Measurements from ENCODE around the gene CTNNB1.

Gene CTNNB1

DNA sequence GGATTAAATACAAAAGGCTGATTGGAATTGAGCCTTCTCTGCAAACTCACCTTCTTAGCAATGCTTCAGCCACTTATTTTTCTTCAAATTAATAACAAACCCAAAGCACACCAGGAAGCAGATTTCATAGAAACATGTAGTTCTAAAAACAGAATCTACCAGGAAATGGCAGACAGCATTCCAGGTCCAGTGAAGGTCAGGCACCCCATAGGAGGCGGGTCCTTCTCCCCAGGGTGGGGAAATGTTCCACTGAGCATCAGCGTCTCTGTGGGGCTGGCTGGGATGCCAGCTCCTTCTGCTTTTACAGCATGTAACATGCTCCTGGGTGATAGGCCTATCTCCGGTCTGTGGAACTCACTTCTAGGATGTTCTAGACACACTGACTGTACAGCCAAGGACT, 49.2 kb downstream of the CTNNB1 start:
- TF ChIP-seq FOXP2 (optimal IDR thresholded peaks at IDR 0.05; ENCODE audit: borderline replicate concordance, extremely low read depth, extremely low read length, insufficient read depth) = no peak
- no peak for TF ChIP-seq POLR2AphosphoS5 (IDR thresholded peaks at IDR 0.05; ENCODE audit: low read depth, low read length)
- TF ChIP-seq TAF1 (IDR thresholded peaks at IDR 0.05; ENCODE audit: borderline replicate concordance, insufficient read depth, low read length) = no peak
- no peak for TF ChIP-seq SIN3A (IDR thresholded peaks at IDR 0.05; ENCODE audit: borderline replicate concordance, insufficient read depth, low read length)
- TF ChIP-seq, protein P1, sequence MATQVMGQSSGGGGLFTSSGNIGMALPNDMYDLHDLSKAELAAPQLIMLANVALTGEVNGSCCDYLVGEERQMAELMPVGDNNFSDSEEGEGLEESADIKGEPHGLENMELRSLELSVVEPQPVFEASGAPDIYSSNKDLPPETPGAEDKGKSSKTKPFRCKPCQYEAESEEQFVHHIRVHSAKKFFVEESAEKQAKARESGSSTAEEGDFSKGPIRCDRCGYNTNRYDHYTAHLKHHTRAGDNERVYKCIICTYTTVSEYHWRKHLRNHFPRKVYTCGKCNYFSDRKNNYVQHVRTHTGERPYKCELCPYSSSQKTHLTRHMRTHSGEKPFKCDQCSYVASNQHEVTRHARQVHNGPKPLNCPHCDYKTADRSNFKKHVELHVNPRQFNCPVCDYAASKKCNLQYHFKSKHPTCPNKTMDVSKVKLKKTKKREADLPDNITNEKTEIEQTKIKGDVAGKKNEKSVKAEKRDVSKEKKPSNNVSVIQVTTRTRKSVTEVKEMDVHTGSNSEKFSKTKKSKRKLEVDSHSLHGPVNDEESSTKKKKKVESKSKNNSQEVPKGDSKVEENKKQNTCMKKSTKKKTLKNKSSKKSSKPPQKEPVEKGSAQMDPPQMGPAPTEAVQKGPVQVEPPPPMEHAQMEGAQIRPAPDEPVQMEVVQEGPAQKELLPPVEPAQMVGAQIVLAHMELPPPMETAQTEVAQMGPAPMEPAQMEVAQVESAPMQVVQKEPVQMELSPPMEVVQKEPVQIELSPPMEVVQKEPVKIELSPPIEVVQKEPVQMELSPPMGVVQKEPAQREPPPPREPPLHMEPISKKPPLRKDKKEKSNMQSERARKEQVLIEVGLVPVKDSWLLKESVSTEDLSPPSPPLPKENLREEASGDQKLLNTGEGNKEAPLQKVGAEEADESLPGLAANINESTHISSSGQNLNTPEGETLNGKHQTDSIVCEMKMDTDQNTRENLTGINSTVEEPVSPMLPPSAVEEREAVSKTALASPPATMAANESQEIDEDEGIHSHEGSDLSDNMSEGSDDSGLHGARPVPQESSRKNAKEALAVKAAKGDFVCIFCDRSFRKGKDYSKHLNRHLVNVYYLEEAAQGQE (IDR thresholded peaks at IDR 0.05; ENCODE audit: insufficient read depth in 1 of 2, low read depth in 2 of 2, low read length in 2 of 2) = no peak

DNA sequence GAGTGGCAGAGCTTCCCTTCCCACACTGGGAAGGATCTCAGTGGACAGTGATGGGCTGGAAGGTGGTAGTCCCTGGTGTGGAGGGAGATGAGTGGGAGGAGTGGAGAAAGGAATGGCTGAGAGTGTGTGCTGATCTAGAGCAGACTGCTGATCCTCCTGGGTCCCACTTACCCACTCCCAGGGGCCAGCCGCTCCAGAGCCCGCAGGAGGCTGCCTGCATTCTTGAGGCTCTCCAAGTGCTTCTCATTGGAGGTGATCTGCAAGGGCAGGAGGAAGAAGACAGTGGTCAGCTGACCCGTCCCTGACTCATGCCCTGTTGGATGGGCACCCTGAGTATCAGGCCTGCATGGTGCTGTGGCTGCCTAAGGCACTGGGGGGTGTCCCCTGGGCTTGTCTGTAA, 50.0 kb downstream of the CTNNB1 start:
- no peak for TF ChIP-seq POLR2AphosphoS5 (IDR thresholded peaks at IDR 0.05; ENCODE audit: low read depth, low read length)
- TF ChIP-seq SIN3A (IDR thresholded peaks at IDR 0.05; ENCODE audit: borderline replicate concordance, insufficient read depth, low read length) = no peak

DNA sequence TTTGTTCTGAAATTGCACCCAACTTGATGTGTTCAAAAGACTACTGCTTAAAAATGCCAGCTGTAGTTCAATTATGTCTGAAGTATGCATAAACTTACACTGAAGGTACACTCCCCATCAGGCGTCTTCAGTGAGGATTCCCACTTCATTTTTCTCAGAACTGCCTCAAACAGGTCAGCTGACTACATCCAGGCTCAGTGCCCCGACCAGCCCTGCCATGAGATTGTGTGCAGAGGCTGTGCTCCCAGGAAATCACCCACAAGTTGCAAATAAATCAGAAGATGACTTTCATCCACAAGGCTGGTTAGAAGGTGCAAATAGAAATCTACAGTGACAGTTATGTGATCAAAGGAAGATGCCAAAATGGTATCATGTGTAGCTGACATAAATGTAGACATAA, 51.5 kb downstream of the CTNNB1 start:
- no peak for TF ChIP-seq FOXP2 (optimal IDR thresholded peaks at IDR 0.05; ENCODE audit: borderline replicate concordance, extremely low read depth, extremely low read length, insufficient read depth)
- no peak for TF ChIP-seq SIN3A (IDR thresholded peaks at IDR 0.05; ENCODE audit: borderline replicate concordance, insufficient read depth, low read length)
- TF ChIP-seq, protein P1 (IDR thresholded peaks at IDR 0.05; ENCODE audit: insufficient read depth in 1 of 2, low read depth in 2 of 2, low read length in 2 of 2) = no peak
- no peak for TF ChIP-seq POLR2AphosphoS5 (IDR thresholded peaks at IDR 0.05; ENCODE audit: low read depth, low read length)
- TF ChIP-seq TAF1 (IDR thresholded peaks at IDR 0.05; ENCODE audit: borderline replicate concordance, insufficient read depth, low read length) = no peak

DNA sequence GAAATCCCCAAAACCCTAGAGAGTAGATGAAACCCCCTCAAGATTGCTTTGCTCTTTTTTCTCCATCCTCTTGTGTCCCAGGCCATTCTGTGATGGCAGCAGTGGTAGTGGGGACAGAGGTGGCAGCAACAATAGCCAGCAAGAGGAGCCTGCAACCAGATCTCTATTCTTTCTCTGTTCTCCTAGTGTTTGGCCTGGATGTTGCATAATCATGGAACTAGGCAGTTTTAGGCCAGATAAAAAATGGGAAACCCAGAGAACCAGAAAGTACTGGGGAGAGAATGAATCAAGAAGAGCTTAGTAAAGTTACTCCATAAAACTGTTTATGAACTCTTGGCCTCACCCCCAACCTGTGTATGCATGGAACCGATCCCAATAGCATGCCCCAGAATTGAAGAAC, 52.3 kb downstream of the CTNNB1 start:
- TF ChIP-seq POLR2AphosphoS5 (IDR thresholded peaks at IDR 0.05; ENCODE audit: low read depth, low read length) = no peak
- TF ChIP-seq, protein P1 (IDR thresholded peaks at IDR 0.05; ENCODE audit: insufficient read depth in 1 of 2, low read depth in 2 of 2, low read length in 2 of 2) = no peak
- no peak for TF ChIP-seq FOXP2 (optimal IDR thresholded peaks at IDR 0.05; ENCODE audit: borderline replicate concordance, extremely low read depth, extremely low read length, insufficient read depth)
- no peak for TF ChIP-seq SIN3A (IDR thresholded peaks at IDR 0.05; ENCODE audit: borderline replicate concordance, insufficient read depth, low read length)
- no peak for TF ChIP-seq TAF1 (IDR thresholded peaks at IDR 0.05; ENCODE audit: borderline replicate concordance, insufficient read depth, low read length)

DNA sequence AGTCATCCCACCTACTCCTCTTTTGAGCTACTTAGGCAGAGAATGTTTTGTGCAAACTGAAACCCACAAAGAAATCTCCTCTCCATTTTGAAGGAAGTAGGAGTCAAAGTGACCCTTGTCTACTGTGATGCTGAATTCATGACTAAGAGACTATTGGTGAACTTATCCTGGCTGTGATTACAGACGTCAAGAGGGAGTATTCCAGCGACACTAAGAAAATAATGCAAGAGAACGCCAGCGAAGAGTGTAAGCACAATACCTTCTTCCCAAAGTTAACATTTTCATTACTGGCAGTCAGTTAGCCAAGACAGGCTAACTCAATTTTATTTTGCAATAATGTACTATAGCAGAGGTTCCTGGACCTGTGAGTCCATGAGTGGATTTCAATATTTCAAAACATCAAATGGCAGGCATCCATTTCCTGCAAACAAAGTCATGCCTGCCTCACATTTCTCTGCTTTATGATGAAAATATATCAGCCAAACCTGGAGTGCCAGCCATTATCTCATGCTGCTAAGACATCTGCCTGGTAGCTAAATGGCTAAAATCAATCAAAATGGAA, 59.0 kb downstream of the CTNNB1 start:
- no peak for TF ChIP-seq POLR2AphosphoS5 (IDR thresholded peaks at IDR 0.05; ENCODE audit: low read depth, low read length)
- no peak for TF ChIP-seq SIN3A (IDR thresholded peaks at IDR 0.05; ENCODE audit: borderline replicate concordance, insufficient read depth, low read length)
- TF ChIP-seq, protein P1 (IDR thresholded peaks at IDR 0.05; ENCODE audit: insufficient read depth in 1 of 2, low read depth in 2 of 2, low read length in 2 of 2) = no peak

Measured in PFSK-1 (cell line).